Inferior parietal cortex (tissue), 1 donor: ENCODE results near the gene PARP15.

Source experiments
- DNase-seq: peaks from one replicate; pipeline ENCODE4 v3.0.0-alpha.2; 2016; ENCODE audit errors: extremely low spot score

PARP15 gene

GRCh38 chr3:122572940-122573412, 4.5 kb upstream of the PARP15 start:
- no peak for DNase-seq

- no peak for DNase-seq
These were observed 1.1 kb upstream of the PARP15 start for GRCh38 chr3:122576174-122576940.

GRCh38 chr3:122578069-122578740, 755 bp downstream of the PARP15 start:
- DNase-seq = no peak

GRCh38 chr3:122580470-122580869, 3.0 kb downstream of the PARP15 start:
- DNase-seq = no peak

- no peak for DNase-seq
These were observed 4.2 kb downstream of the PARP15 start for GRCh38 chr3:122581622-122582021.

- no peak for DNase-seq
These were observed 4.9 kb downstream of the PARP15 start for GRCh38 chr3:122582390-122582789.

GRCh38 chr3:122586098-122586497, 8.6 kb downstream of the PARP15 start:
- DNase-seq = no peak

- DNase-seq = no peak
These were observed 9.5 kb downstream of the PARP15 start for GRCh38 chr3:122586773-122587485.

GRCh38 chr3:122587572-122587971, 10.1 kb downstream of the PARP15 start:
- no peak for DNase-seq

- no peak for DNase-seq
These were observed 11.8 kb downstream of the PARP15 start for GRCh38 chr3:122589297-122589696.

- no peak for DNase-seq
These were observed 13.2 kb downstream of the PARP15 start for GRCh38 chr3:122590610-122591009.

- DNase-seq = no peak
These were observed 16.6 kb downstream of the PARP15 start for GRCh38 chr3:122594025-122594424.

GRCh38 chr3:122598151-122598550, 20.7 kb downstream of the PARP15 start:
- DNase-seq = no peak

GRCh38 chr3:122598556-122598955, 21.1 kb downstream of the PARP15 start:
- DNase-seq = no peak

GRCh38 chr3:122602011-122602710, 24.7 kb downstream of the PARP15 start:
- DNase-seq = no peak

GRCh38 chr3:122603056-122603455, 25.6 kb downstream of the PARP15 start:
- DNase-seq = no peak

GRCh38 chr3:122606330-122606729, 28.9 kb downstream of the PARP15 start:
- no peak for DNase-seq

- no peak for DNase-seq
These were observed 31.5 kb downstream of the PARP15 start for GRCh38 chr3:122608916-122609315.

GRCh38 chr3:122609798-122610559, 32.5 kb downstream of the PARP15 start:
- no peak for DNase-seq

GRCh38 chr3:122612696-122613095, 35.2 kb downstream of the PARP15 start:
- no peak for DNase-seq

- no peak for DNase-seq
These were observed 37.9 kb downstream of the PARP15 start for GRCh38 chr3:122615303-122615702.
